HG02678 (cell line): ENCODE measurements around the gene ZRANB1.

Source experiments
- ATAC-seq: cut with Tn5 transposase; IDR thresholded peaks from one replicate; pipeline ENCODE4 v1.9.1; 2021; ENCODE audit warnings: mild to moderate bottlenecking, moderate library complexity; ENCODE audit not compliant: unreplicated experiment

Gene ZRANB1

DNA sequence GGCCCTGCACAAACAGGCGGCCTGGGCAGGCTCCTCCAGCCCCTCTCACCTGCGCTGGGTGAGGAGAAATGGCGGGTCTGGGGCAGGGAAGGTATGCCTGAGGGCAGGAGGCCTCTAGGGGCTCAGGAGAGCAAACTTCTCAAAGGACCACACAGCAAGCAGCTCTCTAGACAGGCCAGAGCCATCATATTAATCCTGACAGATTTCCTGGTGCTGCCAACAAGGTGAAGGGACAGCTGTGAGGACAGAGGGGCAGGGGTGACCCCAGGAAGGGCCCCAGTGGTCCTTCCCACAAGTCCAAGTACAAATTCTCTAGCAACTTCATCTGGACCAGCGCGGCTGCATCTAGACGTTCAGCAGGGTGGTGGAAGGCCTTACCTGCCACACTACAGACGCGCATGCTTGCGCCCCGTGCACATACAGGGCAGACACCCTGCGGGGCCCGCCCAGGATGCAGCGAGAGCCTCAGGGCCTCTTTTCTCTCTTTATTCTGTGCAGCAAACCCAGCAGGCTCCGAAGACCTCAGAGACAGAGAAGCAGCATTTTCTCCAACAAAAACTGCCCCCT lies 62.1 kb downstream of the ZRANB1 start:
- ATAC-seq: no peak

DNA sequence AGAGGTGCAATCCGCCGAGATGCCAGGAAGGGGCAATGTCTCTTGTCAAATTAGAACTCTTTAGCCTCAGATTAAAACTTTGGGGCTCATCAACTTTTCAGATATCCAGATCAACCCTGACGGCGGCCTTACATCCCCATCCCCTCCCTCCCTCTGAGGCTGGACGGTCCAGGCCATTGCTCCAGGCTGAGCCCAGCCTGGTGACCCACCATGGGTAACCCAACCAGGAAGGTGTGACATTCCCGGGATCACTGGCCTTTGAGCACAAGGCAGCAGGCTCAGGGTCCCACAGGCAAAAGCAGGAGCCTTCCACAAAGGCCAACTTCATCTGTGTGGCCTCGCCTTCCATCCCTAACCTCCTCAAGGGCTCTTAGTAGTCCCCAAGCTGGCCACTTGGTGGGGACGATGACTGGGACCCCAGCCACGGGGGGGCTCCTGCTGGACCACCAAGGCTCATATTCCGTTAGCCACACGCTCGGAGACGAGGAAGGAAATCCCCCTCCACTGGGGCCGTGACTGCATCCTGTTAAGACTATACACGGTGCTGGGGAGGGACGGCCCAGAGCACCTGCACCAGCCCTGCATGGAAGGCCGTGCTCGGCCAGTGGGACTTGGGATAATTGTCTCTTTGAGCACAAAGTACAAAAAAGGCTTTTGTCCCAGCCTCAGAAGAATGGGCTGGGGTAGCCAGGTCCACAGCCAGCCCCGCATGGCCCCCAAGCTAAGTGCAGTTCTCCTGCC lies 62.8 kb downstream of the ZRANB1 start:
- ATAC-seq: no peak

DNA sequence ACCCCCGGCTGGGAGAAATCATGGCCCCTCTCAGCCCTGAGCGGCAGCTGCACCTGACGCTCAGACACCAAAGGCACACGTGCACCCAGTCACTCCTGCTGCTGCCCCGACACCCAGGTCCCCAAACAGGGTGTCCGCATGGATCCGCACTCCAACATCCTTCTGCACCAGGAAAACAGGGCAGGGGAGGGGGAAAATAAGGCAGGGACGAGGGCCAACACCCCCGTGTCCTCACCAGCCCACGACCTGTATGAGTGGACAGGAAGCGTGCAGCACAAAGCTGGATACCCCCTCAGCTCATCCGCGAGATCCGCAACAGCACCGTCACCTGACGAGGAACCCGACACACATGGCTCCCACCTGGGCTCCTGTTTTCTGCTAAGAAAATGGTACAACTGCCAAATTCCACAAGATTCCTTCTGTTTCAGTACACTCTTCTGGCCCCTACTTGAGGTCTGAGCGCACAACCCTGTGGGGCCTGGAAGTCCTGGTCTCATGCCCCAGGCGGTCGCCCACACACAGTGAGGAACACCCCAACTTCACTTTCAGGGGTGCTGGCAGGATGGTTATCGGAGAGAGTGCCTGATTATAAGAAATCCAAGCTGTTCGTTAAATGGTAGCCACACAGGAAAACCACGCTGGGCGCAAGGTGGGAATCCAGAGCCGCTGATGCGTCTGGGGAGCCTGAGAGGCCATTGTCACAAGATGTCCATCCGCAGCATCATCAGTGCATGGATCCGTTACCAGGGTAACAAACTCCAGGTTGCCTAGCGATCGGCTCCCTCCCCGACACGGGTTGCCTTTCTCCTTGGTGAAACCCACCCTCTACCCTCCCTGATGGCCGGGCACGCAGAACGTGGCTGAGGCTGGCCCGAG lies 63.6 kb downstream of the ZRANB1 start:
- ATAC-seq: no peak

DNA sequence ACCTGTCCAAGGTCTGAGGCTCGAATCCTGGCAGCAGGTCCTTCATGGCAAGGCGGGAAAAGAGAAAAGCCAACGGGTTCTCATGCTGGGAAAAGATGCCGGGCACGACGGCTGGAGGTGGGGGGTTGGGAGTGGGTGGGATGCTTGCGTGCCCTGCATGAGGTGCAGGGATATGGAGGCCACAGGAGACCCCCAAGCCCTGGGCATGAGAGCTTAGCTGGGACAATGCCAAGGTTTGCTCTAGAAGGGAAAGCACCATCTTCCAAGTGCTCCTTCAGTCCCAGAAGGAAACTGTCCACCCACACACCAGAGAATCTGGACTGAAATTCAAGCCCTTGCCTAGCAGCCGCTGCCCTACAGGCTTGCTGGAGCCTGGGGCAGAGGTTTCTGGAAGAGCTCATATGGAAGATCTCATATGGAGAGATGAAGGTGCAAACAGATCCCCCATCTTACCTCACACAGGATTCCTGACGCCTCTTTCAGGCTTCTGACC lies 64.3 kb downstream of the ZRANB1 start:
- ATAC-seq: no peak

DNA sequence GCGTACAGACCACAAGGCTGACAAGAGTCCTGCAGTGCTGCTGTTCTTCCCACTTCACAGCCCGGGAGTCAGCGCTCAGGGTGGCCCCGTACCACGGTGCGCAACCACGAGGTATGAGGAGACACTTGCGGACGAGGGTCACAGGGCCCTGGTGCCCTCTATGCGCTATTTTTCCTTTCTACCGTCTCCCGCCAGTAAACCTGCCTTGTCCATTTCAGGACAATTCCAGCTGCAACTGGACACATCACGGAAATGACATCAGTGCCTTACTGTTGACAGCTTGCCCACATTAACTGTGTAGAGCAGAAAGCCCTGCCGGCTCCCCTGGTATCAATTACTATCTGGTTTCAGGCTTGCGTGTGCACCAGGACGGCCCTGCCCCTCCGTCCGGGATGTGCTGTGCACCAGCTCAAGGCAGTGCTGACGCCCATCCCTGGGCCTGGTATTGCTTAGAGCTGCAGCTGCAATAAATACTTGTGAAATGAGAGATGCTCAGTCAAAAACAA lies 65.1 kb downstream of the ZRANB1 start:
- ATAC-seq: no peak

DNA sequence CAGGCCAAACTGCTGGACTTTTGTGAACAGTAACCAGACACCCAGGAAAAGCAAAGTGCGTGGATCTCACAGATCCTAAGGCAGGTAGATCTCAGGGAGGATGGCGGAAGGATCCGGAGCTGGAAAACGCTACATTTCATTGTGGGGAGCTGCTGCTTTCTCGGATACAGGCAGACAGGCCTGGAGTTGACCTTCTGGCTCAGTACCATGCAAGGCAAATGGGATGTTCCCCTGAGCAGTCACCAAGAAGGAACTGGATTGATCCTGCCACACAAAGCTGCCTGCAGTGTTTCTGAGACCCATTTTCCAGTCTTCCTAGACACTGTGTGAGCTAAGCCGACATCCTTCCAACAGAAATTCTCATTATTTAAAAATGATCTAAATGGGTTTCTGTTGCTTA lies 65.5 kb downstream of the ZRANB1 start:
- ATAC-seq: no peak

DNA sequence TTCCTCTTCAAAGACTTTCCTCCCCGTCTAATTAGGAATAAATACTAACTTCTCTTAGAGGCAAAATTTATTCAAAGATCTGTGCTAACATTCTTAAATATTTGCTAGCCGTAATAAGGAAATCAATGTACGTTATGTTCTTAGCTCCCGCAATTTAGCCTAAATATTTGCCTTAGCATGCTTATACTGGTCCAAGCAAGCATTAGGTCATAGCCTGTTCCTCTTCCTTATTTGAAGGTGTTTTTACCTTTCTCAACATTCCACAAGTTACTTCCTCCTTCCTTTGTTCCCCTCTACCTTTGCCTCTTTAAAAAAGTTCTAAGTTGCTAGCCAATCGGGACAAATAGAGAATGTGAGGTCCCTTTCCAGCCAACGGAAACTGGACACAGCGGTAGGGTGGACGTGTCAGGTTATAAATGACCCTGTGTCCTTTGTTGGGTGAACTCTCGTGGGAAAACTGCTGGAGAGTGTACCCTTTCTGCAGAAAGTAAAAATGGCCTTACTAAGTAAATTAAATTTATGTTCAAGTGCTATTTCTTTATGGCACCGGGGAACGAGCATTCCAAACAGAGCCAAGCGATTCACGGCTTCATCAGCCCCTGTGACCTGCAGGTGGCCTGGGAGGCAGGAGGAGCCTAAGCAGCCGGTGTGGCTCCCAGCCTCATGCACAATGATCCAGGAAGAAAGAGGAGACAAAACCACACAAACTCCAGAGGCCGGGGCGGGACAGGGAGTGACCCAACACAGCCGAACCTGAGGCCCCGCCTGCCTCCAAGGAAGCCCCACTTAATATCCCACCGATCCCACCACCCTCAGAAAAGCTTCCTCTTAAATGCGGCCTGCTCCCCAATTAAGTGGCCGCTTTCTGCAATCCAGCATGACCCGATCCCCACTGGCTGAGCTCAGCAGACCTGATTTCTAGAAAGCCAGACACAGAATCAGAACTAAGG lies 67.0 kb downstream of the ZRANB1 start:
- ATAC-seq: no peak

DNA sequence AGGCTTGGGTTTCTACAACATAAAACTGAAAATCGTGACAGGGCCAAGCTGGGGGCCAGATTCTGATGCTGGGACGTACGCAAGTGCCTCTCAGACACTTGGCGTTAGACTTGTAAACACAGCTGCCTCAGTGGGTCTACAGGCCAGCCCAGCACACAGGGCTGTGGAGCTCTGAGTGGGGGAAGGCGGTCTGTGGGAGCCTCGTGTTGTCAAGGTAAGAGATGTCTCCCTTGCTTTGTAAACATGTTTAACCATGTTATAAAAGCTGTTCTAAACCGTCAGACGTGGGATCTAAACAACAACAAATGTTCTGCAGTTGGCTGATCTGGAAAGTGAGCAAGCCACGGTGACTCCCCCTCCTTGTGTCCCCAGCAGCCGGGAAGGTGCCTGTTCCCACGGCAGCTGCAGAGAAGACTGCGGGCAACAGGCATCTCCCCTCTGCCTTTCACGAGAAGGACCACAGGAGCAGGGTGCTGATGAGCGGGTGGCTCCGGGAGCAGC lies 67.8 kb downstream of the ZRANB1 start:
- no peak for ATAC-seq

DNA sequence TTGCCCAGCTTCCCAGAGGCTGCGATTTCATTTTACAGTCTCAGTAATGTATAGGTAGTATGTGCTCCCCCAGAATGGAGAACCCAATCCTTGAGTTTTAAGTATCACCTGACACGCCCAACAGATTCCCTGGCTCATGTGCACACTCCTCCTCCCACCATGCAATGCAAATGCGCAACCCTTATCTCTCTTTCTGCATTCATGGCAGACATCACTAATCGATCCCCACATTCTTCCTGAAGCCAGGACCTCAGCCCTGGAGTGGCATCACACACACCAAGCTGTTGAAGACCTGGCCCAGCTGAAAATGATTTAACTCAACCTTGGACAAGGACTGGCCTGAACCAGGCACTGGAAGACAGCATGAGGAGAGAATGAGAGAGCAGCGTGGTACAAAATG lies 68.4 kb downstream of the ZRANB1 start:
- ATAC-seq: no peak

DNA sequence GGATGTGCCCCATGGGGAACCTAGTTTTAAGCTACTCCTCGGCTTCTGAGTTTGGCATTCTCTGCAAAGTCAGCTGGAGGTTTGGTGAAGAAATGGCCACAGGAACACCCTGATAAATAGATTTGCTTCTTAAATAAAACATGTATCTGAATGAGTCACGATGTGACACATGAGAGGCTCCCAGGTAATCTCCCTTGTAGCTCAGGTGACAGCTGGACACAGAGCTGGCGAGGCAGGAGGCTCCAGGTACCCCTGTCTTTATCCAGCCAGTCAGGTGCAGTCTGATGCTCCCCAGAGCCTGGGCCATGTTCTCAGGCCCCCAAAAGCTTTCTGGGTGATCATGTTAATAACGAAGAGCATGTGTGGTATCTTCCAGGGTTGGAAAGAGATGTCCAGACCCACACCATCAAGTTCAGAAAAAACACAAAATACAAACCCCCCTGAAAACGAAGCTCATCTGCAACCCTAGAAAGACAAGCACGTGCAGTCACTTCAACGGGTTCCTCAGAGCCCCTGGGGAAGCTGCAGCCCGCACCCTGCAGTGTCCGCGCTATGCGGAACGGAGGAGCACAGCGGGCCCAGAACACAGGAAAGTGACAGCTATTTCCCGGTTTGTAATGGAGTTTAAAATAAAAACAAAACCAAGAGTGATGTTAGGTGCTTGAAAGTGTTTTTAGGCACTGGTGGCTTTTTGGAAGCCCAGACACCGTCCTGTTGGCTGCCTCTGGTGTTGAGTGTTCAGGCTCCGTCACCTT lies 69.4 kb downstream of the ZRANB1 start:
- no peak for ATAC-seq

DNA sequence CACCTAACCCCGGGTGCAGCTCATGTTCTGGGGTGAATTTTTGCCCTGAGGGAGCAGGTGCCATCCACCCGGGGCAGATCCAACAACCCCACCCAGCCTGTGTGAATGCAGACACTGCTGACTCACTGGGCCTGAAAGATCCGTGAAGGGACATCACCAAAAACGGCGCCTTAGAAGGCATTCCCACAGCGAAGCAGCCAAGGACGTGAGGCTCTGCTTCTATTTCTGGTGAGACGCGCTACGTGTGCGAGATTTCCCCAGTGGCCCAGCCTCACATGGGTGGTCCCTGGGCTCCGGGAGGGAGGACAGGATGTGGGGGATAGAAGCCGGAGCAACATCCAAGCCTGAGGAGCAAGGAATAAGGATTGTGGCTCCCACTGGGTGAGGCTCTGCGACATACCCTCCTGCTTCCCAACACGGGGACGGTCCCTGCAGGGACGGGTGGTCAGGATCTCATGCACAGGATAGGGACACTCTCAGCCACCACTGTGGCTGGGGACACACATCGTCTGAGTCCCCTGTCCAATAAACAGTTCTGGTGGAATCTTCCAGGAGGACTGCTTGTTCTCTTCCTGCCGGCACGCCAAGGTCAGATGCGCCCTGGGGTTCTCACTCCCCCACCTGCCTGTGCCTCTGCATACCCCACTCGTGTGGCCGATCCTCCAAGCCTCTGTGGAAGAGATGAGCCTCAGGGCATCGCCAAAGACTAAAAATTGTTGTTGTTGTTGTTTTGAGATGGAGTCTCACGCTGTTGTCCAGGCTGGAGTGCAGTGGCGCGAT lies 70.2 kb downstream of the ZRANB1 start:
- no peak for ATAC-seq

DNA sequence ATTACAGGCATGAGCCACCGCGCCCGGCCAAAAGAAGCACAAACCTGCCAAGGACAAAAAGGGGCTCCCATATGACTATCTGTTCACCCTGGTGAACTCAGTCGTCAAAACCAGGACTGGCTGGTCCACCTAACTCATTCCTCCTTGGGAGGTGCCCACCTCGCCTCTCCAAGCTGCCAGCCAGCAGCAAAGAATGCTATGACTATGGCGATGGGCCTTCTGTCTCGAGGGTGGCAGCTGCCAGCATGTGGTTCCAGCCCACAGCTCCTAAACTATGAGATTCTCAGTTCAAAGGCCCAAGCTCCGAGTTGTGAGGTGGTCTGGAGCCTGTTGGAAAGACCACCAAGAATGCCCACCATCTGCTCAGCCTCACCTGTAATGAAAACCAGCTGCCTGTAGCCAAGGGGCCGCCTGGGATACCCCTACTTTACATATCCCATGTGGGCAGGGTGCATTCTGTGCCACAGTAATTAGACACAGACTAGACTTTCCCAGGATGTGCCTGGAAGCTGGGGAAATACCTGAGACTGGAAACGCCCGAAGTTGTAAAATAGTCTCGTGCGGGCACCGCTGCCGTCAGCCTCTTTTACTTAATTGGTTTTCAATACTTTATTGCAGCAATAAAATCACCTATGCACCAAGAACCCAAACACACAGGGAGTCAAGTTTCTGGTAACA lies 71.1 kb downstream of the ZRANB1 start:
- ATAC-seq: no peak

DNA sequence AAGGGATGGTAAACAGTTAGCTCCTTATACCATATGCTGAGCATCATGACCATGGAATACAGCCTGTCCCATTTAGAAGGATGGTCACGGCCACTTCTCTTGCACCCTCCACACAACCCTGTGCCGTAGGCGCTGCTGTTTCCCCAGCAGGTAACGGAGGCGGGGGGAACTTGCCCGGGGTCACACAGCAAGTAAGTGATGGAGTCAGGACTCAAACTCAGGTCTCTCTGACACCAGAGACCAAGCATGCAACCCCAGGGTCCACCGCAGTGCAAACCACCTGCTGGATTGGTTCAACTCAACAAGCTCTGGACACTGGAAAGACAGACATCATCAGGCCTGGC lies 71.6 kb downstream of the ZRANB1 start:
- ATAC-seq: no peak

DNA sequence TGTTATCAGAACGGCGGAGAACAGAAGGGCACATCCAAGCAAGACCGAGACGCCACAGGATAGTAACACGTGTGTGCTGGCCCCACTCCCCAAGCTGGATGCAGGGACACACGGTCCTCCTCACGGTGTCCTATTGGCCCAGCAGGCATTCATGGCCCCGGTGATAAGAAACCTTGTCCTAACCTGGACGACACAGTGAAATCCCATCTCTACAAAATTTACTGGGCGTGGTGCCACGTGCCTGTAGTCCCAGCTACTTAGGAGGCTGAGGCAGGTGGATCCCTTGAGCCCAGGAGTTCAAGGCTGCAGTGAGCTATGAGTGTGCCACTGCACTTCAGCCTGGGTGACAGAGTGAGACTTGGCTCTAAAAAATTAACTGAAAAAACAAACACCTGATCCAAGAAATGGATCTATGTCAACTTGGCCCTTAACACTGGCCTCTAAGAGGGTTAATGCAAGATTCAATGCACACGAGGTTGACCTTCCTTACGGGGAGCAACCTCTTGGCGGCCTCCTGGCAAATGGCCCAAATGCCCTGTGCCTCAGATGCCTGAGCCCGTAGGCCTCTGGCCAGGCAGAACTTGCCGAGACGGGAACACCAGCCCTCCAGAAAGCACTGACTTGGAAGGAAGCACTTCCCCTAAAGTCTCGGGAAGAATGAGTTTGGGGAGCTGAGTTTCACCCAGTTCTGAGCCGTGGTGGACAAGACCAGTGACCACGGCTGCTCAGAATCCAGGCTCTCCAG lies 72.3 kb downstream of the ZRANB1 start:
- ATAC-seq: no peak

DNA sequence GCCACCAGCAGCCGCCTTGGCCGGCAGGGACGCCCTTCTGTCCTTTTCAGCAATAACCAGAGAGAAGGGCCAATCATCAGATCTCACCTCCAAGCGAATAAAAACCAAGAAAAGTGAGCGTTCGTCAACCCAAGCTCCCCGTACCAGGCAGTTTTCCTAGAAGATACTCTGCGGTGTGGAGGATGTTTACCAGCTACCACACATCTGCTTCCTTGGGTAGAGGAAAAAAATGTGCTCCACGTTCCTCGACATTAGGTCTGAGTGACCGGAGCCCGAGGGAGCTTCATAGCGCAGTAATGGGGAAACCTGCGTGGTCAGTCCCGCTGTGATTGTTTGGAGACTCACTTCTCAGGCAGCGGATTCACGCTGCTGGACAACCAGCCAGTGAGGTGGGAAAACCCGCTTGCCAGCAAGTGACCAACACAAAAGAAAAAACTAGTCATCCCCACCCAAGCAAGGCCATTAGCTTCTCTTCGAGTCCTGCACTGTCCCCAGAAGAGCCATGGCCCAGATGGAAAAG lies 73.0 kb downstream of the ZRANB1 start:
- ATAC-seq: no peak

DNA sequence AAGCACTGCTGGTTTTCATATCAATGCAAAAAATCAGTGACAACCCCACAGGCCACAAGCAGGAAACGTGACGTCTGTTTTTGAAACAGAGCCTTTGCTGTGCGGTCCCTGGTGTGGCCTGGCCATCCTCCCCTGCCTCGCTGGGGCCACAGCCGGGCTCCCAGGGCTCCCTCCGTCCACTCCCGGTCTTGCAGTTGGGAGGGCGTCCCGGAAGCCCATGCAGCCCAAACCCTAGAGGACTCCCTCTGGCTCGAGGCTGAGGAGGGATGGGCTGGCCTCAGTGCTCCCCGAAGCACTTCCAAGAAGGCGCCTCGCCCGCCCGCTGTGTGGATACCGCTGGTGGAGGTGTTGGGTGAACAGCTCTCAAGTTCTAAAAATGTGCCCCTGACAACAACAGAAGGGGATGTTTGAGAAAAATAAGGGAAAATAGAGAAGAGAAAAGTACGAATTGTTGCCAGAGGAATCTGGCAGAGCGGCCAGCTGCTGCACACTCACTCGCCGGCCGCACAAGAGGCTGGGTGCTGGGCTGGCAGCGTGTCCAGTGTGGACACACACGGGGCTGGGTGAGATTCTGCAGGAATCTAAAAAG lies 73.5 kb downstream of the ZRANB1 start:
- no peak for ATAC-seq

DNA sequence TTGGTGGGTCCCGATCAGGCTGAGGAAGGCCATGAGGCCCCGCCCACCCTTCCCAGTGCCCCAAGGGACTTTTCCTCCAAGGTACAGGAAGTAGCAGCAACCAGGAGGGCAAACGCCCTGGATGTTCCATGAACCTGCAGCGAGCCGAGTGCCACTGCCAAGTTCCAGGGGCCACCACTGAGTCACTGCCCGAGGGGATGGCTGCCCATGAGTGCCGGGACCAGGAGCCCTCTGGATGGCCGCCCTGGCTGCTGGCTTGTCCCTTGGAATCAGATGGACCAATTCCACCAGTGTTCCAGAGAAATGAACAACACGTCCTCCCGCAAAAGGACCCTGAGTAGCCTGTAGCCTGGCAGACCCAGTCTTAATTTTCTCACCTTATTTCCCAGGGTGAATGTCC lies 74.2 kb downstream of the ZRANB1 start:
- no peak for ATAC-seq
